ENCODE data around the gene SNIP1. TPM values are rescaled to one million over a fixed set of nuclear protein-coding genes. Genes with fewer than 3 reads are reported as not detected.

SNIP1 gene
- total RNA-seq, 4 donors from 2014 or later = 9.0 to 46.9 (median 37.7) TPM

- Histone ChIP-seq H3K4me3 (no peak overlapping the region), H3K27ac (no peak overlapping the region), H3K36me3 (peaks cover 2 to 98% (median 20%) of the 10 kb centered on the region in 3 donors), H3K27me3 (no peaks in the 10 kb centered on the region), H3K4me1 (no peaks in the 10 kb centered on the region), H3K9me3 (no peaks in the 10 kb centered on the region)
- 92% methylated on average over 5 of the region's 5 CpGs for WGBS, 2 donors
- DNase-seq (ENCODE audit: low spot score in 2 of 2) = no peak
- TF ChIP-seq POLR2A (IDR thresholded peaks at IDR 0.05) (no peak), EP300 (IDR thresholded peaks at IDR 0.05) (no peak)
- TF ChIP-seq, protein P1, sequence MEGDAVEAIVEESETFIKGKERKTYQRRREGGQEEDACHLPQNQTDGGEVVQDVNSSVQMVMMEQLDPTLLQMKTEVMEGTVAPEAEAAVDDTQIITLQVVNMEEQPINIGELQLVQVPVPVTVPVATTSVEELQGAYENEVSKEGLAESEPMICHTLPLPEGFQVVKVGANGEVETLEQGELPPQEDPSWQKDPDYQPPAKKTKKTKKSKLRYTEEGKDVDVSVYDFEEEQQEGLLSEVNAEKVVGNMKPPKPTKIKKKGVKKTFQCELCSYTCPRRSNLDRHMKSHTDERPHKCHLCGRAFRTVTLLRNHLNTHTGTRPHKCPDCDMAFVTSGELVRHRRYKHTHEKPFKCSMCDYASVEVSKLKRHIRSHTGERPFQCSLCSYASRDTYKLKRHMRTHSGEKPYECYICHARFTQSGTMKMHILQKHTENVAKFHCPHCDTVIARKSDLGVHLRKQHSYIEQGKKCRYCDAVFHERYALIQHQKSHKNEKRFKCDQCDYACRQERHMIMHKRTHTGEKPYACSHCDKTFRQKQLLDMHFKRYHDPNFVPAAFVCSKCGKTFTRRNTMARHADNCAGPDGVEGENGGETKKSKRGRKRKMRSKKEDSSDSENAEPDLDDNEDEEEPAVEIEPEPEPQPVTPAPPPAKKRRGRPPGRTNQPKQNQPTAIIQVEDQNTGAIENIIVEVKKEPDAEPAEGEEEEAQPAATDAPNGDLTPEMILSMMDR (IDR thresholded peaks at IDR 0.05) = no peak
Measured at GRCh38 chr1:37575692-37576091, 21.6 kb upstream of the SNIP1 start.

DNA sequence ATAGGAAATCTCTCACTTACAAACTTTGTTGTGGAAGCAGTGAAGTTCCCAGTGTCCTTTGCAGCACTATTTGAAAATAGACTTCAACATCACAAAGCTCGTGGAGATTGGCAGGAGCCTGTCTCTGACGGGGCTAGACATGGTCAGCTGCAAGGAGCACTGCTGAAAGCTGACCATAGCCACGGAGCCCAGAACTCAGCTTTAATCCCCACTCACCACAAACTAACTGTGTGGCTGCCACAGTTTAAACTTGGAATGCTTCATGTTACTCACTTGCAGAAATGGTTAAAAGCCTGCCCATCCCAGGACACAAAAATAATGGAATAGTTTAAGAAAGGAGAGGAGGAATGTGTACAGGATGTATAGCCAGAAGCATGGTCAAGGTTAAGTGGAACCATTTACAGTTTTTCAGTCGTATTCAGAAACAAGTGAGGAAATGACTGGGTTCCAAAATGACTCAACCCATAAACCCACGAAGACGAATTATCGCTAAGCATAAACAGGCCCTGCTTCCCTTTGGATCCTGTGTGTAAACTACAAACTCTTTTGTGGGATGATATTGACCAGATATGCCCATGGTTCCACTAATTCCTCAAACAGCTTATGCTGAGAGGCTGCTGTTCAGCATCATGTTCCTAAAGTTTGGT, 20.9 kb upstream of the SNIP1 start:
- 80% methylated on average over 7 of the region's 7 CpGs for WGBS, 2 donors
- no peaks in the 10 kb centered on the region for H3K9me3 ChIP-seq
- no peak for DNase-seq (ENCODE audit: low spot score in 2 of 2)
- no peak overlapping the region for H3K4me3 ChIP-seq
- TF ChIP-seq, protein P1 (IDR thresholded peaks at IDR 0.05) = no peak
- no peak for TF ChIP-seq POLR2A (IDR thresholded peaks at IDR 0.05)
- TF ChIP-seq EP300 (IDR thresholded peaks at IDR 0.05) = no peak
- H3K4me1 ChIP-seq = no peaks in the 10 kb centered on the region
- H3K27ac ChIP-seq = no peak overlapping the region
- H3K27me3 ChIP-seq = no peaks in the 10 kb centered on the region
- H3K36me3 ChIP-seq = peaks cover 2 to 98% (median 20%) of the 10 kb centered on the region in 3 donors

GRCh38 chr1:37570528-37571334, 16.6 kb upstream of the SNIP1 start:
- TF ChIP-seq POLR2A (IDR thresholded peaks at IDR 0.05) (no peak), EP300 (IDR thresholded peaks at IDR 0.05) (no peak)
- TF ChIP-seq, protein P1 (IDR thresholded peaks at IDR 0.05) = no peak
- 88 to 94% methylated on average over 3 of the region's 3 CpGs for WGBS, 2 donors
- no peaks in the 10 kb centered on the region for H3K9me3 ChIP-seq
- no peaks in the 10 kb centered on the region for H3K4me1 ChIP-seq
- H3K36me3 ChIP-seq = peaks cover 2 to 100% (median 55%) of the 10 kb centered on the region in 3 donors
- no peaks in the 10 kb centered on the region for H3K27me3 ChIP-seq
- H3K4me3 ChIP-seq = no peak overlapping the region
- no peak for DNase-seq (ENCODE audit: low spot score in 2 of 2)
- H3K27ac ChIP-seq = no peak overlapping the region

GRCh38 chr1:37567023-37567422, 12.9 kb upstream of the SNIP1 start:
- TF ChIP-seq EP300 (IDR thresholded peaks at IDR 0.05) (no peak), POLR2A (IDR thresholded peaks at IDR 0.05) (no peak)
- TF ChIP-seq, protein P1 (IDR thresholded peaks at IDR 0.05) = no peak
- no peak for DNase-seq (ENCODE audit: low spot score in 2 of 2)
- 75 to 90% methylated on average over 3 of the region's 3 CpGs for WGBS, 2 donors
- H3K27me3 ChIP-seq = no peaks in the 10 kb centered on the region
- H3K27ac ChIP-seq = no peak overlapping the region
- H3K9me3 ChIP-seq = no peaks in the 10 kb centered on the region
- H3K4me3 ChIP-seq = no peak overlapping the region
- H3K4me1 ChIP-seq = no peaks in the 10 kb centered on the region
- H3K36me3 ChIP-seq = peaks cover 0 to 98% (median 41%) of the 10 kb centered on the region in 3 donors

GRCh38 chr1:37564892-37565291, 10.8 kb upstream of the SNIP1 start:
- Histone ChIP-seq H3K4me1 (no peaks in the 10 kb centered on the region), H3K27ac (no peak overlapping the region), H3K27me3 (no peaks in the 10 kb centered on the region), H3K9me3 (no peaks in the 10 kb centered on the region), H3K4me3 (no peak overlapping the region), H3K36me3 (peaks cover 0 to 93% (median 36%) of the 10 kb centered on the region in 3 donors)
- DNase-seq (ENCODE audit: low spot score in 2 of 2) = no peak
- TF ChIP-seq EP300 (IDR thresholded peaks at IDR 0.05) (no peak), POLR2A (IDR thresholded peaks at IDR 0.05) (no peak)
- TF ChIP-seq, protein P1 (IDR thresholded peaks at IDR 0.05) = no peak

Measured in tibial nerve (tissue), 4 donors.